ENCODE measurements around the gene INTS13. TPM values are rescaled to one million over a fixed set of nuclear protein-coding genes. Genes with fewer than 3 reads are reported as not detected.
"Not testable (repeated sequence)": the region's sequence is repeated elsewhere in the genome, so short reads cannot be mapped to it uniquely, and the experiment has no call there.

The INTS13 gene
- total and polyA plus RNA-seq, 2 of the 8 experiments (the other 6 are each of a cell fraction or from before 2014, with no cell fraction given): 20.5 to 58.2 TPM

DNA sequence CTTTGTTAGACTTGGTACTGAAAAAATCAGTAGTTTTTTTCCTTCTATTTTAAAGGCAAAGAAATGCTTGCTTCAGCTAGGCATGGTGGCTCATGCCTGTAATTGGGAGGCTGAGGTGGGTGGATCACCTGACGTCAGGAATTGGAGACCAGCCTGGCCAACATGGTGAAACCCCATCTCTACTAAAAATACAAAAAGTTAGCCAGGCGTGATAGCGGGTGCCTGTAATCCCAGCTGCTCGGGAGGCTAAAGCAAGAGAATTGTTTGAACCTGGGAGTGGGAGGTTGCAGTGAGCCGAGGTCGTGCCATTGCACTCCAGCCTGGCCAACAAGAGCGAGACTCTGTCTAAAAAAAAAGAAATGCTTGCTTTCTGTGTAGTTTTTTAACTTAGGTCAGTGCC is 23.6 kb upstream of the INTS13 start:
- H2BK5ac ChIP-seq (ENCODE audit: low read depth, low read length); H4K91ac ChIP-seq (replicated peaks; ENCODE audit: insufficient read length, low read length); FAIRE-seq; H3K27ac ChIP-seq (ENCODE audit: low read depth, low read length); H4K20me1 ChIP-seq (replicated peaks in 1 of 2; ENCODE audit: control insufficient read depth in 1 of 2, insufficient read depth in 2 of 2, low read length in 2 of 2); H2BK12ac ChIP-seq (ENCODE audit: low read depth, low read length); DNase-seq (ENCODE audit: low read depth in 1 of 2, low spot score in 2 of 2); H3K4me1 ChIP-seq (replicated peaks in 1 of 4; ENCODE audit: control insufficient read depth in 3 of 4, insufficient read depth in 4 of 4, low read length in 3 of 4); H2BK20ac ChIP-seq (ENCODE audit: low read length); H2AFZ ChIP-seq (ENCODE audit: low read length); H2AK5ac ChIP-seq (ENCODE audit: low read depth, low read length); H3K56ac ChIP-seq (replicated peaks; ENCODE audit: insufficient read length, low read depth, low read length); H3K79me1 ChIP-seq (ENCODE audit: low read depth, low read length); H3K9me3 ChIP-seq (ENCODE audit: insufficient read depth in 2 of 2, low read depth in 1 of 2, low read length in 1 of 2); H3K4me2 ChIP-seq (ENCODE audit: insufficient read depth in 1 of 2, low read depth in 2 of 2, low read length in 2 of 2); H3K4me3 ChIP-seq (ENCODE audit: extremely low read depth in 1 of 4, insufficient read depth in 2 of 4, low read depth in 3 of 4, low read length in 4 of 4); H3K18ac ChIP-seq (ENCODE audit: extremely low read depth, low read length); H4K8ac ChIP-seq (ENCODE audit: extremely low read depth, insufficient read depth, low read length); H3K9ac ChIP-seq (replicated peaks in 1 of 4; ENCODE audit: extremely low read depth in 1 of 4, low read depth in 3 of 4, low read length in 3 of 4); H2BK120ac ChIP-seq (replicated peaks; ENCODE audit: low read depth, low read length); H4K5ac ChIP-seq (ENCODE audit: insufficient read length, low read depth, low read length); H3K23me2 ChIP-seq (ENCODE audit: low read depth, low read length); H3K23ac ChIP-seq (ENCODE audit: insufficient read length); H2BK15ac ChIP-seq (ENCODE audit: low read length); H3K14ac ChIP-seq (ENCODE audit: insufficient read length); H3K4ac ChIP-seq (replicated peaks; ENCODE audit: insufficient read length, low read depth, low read length); H3K27me3 ChIP-seq (replicated peaks in 1 of 4; ENCODE audit: control insufficient read depth in 3 of 4, extremely low read depth in 1 of 4, insufficient read depth in 3 of 4, low read length in 3 of 4); H3K79me2 ChIP-seq (ENCODE audit: control insufficient read depth in 1 of 2, insufficient read depth in 2 of 2, low read length in 2 of 2): not testable (repeated sequence)
- WGBS, 2 experiments (ENCODE audit: extremely low coverage in 1 of 2, insufficient coverage in 1 of 2, insufficient read length in 1 of 2, insufficient replicate concordance in 2 of 2, low coverage in 1 of 2, low lambda C conversion rate in 2 of 2, missing lambda C conversion rate in 1 of 2): 94% methylated on average over 7 of the region's 7 CpGs; no CpG with 5 or more reads in 1 of the 2 experiments
- ChIA-PET POLR2A (ENCODE audit: partially characterized antibody) (interaction anchor here (0.6 kb wide), 1 partner anchor 41 kb away, joined by 3 read pairs; no protein-coding TSS in a partner anchor), CTCF (ENCODE audit: partially characterized antibody) (interaction anchor here (0.8 kb wide), 1 partner anchor 35 kb away, joined by 3 read pairs; no protein-coding TSS in a partner anchor)
- H3K36me3 ChIP-seq (ENCODE audit: control insufficient read depth in 2 of 4, insufficient read depth in 4 of 4, low read length in 3 of 4): peaks cover 2 to 15% (median 11%) of the 10 kb centered on the region in 4 experiments; a peak in 5 of 8 replicates
